Measurements from ENCODE around the gene FAM210A. TPM values are rescaled to one million over a fixed set of nuclear protein-coding genes. Genes with fewer than 3 reads are reported as not detected.
"Not testable (repeated sequence)": the region's sequence is repeated elsewhere in the genome, so short reads cannot be mapped to it uniquely, and the experiment has no call there.

The FAM210A gene
- total RNA-seq, 1 donor from 2014 or later: 13.1 TPM

DNA sequence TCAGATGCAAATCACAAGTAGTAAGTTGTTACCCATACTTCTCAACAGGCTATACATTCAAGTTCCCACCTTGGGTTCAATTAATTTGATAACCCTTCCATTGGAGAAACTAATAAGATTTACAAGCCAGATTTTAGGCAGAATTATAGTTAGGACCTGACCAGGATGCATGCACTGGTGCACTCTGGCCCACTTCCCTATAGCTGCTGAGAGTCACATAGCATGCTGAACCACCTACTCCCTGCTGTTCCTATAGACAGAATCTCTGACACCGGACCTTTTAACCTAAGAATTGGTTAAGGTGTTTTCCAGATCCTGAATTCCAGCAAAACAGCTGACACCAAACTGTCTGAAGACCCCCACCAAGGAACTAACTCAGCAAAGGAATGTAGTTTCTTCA lies 26.2 kb downstream of the FAM210A start:
- Histone ChIP-seq H3K4me3 (no peak overlapping the region), H3K27me3 (no peaks in the 10 kb centered on the region), H3K27ac (no peak overlapping the region), H3K4me1 (no peaks in the 10 kb centered on the region), H3K9me3 (no peaks in the 10 kb centered on the region), H3K36me3 (no peaks in the 10 kb centered on the region)
- ATAC-seq: peak; percentile 50
- TF ChIP-seq, protein P1, sequence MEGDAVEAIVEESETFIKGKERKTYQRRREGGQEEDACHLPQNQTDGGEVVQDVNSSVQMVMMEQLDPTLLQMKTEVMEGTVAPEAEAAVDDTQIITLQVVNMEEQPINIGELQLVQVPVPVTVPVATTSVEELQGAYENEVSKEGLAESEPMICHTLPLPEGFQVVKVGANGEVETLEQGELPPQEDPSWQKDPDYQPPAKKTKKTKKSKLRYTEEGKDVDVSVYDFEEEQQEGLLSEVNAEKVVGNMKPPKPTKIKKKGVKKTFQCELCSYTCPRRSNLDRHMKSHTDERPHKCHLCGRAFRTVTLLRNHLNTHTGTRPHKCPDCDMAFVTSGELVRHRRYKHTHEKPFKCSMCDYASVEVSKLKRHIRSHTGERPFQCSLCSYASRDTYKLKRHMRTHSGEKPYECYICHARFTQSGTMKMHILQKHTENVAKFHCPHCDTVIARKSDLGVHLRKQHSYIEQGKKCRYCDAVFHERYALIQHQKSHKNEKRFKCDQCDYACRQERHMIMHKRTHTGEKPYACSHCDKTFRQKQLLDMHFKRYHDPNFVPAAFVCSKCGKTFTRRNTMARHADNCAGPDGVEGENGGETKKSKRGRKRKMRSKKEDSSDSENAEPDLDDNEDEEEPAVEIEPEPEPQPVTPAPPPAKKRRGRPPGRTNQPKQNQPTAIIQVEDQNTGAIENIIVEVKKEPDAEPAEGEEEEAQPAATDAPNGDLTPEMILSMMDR (IDR thresholded peaks at IDR 0.05): no peak
- intact Hi-C loops (cut with DNase I): no loop called here
- DNase-seq: no peak

DNA sequence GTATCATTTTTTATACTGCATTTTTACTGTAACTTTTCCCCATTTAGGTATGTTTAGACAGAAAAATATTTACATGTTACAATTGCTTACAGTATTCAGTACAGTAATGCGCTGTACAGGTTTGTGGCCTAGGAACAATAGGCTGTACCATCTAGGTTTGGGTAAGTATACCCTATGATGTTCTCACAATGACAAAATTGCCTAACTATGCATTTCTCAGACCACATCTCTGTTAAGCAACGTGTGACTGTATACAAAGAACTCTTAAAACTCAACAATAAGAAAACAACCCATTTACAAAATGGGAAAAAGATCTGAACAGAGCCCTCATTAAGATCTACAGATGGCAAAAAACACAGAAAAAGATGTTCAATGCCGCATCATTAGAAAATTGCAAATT lies 29.4 kb downstream of the FAM210A start:
- Histone ChIP-seq H3K27ac (no peak overlapping the region), H3K4me3 (no peak overlapping the region), H3K36me3 (no peaks in the 10 kb centered on the region), H3K27me3 (no peaks in the 10 kb centered on the region), H3K9me3 (no peaks in the 10 kb centered on the region), H3K4me1 (no peaks in the 10 kb centered on the region)
- intact Hi-C loops (cut with DNase I): no loop called here
- no peak for DNase-seq
- no peak for ATAC-seq
- TF ChIP-seq, protein P1 (IDR thresholded peaks at IDR 0.05): no peak

DNA sequence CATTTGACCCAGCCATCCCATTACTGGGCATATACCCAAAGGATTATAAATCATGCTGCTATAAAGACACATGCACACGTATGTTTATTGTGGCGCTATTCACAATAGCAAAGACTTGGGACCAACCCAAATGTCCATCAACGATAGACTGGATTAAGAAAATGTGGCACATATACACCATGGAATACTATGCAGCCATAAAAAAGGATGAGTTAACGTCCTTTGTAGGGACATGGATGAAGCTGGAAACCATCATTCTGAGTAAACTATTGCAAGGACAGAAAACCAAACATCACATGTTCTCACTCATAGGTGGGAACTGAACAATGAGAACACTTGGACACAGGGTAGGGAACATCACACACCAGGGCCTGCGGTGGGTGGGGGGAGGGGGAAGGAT lies 31.0 kb downstream of the FAM210A start:
- H3K9me3 ChIP-seq; DNase-seq; H3K4me3 ChIP-seq; ATAC-seq; H3K27ac ChIP-seq; H3K36me3 ChIP-seq; H3K4me1 ChIP-seq; H3K27me3 ChIP-seq; intact Hi-C loops (cut with DNase I): not testable (repeated sequence)

DNA sequence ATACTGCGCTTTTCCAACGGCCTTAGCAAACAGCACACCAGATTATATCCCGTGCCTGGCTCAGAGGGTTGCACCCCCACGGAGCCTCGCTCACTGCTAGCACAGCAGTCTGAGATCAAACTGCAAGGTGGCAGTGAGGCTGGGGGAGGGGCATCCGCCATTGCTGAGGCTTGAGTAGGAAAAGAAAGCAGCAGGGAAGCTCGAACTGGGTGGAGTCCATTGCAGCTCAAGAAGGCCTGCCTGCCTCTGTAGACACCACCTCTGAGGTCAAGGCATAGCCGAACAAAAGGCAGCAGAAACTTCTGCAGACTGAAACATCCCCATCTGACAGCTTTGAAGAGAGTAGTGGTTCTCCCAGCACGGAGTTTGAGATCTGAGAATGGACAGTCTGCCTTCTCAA lies 36.3 kb downstream of the FAM210A start:
- H3K4me3 ChIP-seq; H3K36me3 ChIP-seq; H3K27ac ChIP-seq; H3K4me1 ChIP-seq; DNase-seq; H3K27me3 ChIP-seq; ATAC-seq; H3K9me3 ChIP-seq; intact Hi-C loops (cut with DNase I): not testable (repeated sequence)

DNA sequence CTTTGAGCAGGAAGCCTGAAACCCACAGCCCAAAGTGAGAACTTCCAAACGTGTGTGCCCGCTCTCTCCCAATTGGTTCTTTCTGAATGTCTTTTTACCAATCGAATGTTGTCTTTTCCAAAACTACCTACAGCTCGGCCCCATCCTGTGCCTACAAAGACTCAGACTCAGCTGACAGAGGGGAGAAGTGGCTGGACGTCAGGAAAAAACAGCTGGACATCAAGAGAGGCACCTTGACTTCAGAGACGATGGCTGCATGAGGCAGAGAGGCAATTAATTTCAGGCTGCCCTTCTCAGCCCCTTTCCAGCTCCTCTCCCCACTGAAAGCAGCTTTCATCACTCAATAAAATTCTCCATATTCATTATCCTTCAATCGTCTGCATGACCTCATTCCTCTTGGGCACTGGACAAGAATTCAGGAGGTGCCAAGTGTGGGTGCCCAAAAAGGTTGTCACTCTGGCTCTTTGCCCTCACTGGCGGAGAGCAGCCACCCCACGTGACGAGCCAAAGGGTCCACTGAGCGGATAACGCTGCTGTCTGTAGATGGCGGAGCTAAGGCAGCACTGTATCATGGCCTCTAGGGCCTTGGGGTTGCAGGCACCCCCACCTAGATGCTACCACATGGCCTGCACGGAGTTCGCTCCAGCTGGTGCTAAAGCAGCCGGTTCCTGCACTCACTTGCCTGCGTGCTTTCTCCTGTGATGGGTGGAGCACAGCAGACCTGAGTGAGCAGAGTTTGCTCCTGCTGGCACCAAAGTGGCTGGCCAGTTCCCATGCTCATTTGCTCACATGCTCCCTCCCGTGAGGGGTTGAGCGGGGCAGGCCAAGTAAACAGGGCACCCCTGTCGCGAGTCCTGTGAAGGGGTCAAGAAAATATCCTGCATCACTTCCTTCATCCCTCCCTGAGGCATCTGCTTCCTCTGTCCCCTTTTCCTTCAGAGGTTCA lies 37.9 kb downstream of the FAM210A start:
- Histone ChIP-seq H3K27ac (no peak overlapping the region), H3K36me3 (no peaks in the 10 kb centered on the region), H3K9me3 (no peaks in the 10 kb centered on the region), H3K4me3 (no peak overlapping the region), H3K27me3 (no peaks in the 10 kb centered on the region), H3K4me1 (no peaks in the 10 kb centered on the region)
- ATAC-seq (no peak), DNase-seq (no peak)
- intact Hi-C loops (cut with DNase I): no loop called here
- TF ChIP-seq, protein P1 (IDR thresholded peaks at IDR 0.05): no peak

DNA sequence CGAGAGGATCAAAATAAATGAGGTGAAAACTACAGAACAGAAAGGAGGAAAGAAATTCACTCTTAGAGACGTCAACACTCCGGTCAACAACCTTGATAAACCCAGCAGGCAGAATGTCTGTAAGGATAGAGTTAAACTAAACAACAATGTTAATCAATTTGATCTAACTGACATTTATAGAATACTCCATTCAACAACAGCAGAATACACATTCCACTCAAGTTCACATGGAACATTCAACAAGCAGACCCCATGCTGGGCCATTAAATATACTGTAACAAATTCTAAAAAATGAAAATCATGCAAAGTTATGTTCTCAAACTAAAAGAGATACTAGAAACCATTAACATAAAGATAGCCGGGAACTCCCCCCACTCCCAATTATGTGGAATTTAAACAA lies 41.8 kb downstream of the FAM210A start:
- DNase-seq (no peak), ATAC-seq (no peak)
- no peaks in the 10 kb centered on the region for H3K9me3 ChIP-seq
- TF ChIP-seq, protein P1 (IDR thresholded peaks at IDR 0.05): no peak
- H3K4me1 ChIP-seq: no peaks in the 10 kb centered on the region
- intact Hi-C loops (cut with DNase I): no loop called here
- no peak overlapping the region for H3K27ac ChIP-seq
- H3K4me3 ChIP-seq: no peak overlapping the region
- no peaks in the 10 kb centered on the region for H3K27me3 ChIP-seq
- H3K36me3 ChIP-seq: no peaks in the 10 kb centered on the region
